GM23248 (cell line): ENCODE data around the gene CEP152.

ENCODE experiments used
- EZH2 ChIP-seq: fragments of 200-600 bp; sonication (generic); IDR thresholded peaks from 2 replicates; pipeline ENCODE4 v1.6.1; 2018; ENCODE audit warnings: antibody characterized with exemption, mild to moderate bottlenecking; ENCODE audit not compliant: insufficient read depth, poor library complexity, severe bottlenecking
- EZH2phosphoT487 ChIP-seq: fragments of 200-600 bp; sonication (generic); IDR thresholded peaks from 2 replicates; pipeline ENCODE4 v1.6.1; 2018; ENCODE audit warnings: antibody characterized with exemption, moderate library complexity, mild to moderate bottlenecking, low read depth; ENCODE audit not compliant: insufficient read depth

GRCh38 chr15:48766196-48766595, 44.7 kb downstream of the CEP152 start:
- no peak for TF ChIP-seq EZH2phosphoT487
- TF ChIP-seq EZH2 = no peak
